HG02588 (cell line): Measurements from ENCODE around the gene EIF4G2.
"Not testable (repeated sequence)": the region's sequence is repeated elsewhere in the genome, so short reads cannot be mapped to it uniquely, and the experiment has no call there.

ENCODE experiments used
- ATAC-seq: cut with Tn5 transposase; IDR thresholded peaks from one replicate; pipeline ENCODE4 v1.9.1; 2021; ENCODE audit warnings: mild to moderate bottlenecking, moderate library complexity; ENCODE audit not compliant: unreplicated experiment

EIF4G2 gene

GRCh38 chr11:10808553-10809372, at the start of gene EIF4G2:
Gene EIF4G2, minus strand, starts transcription at chr11:10808926.
- ATAC-seq, result peak; percentile 94

- ATAC-seq, result peak; percentile 88
These were observed 49.1 kb upstream of the EIF4G2 start, which contains the start of gene ZBED5 for GRCh38 chr11:10857709-10858438. Gene ZBED5, minus strand, starts transcription at chr11:10858053. Its CDS starts 3,108 bp downstream, at chr11:10854945.

- peak; percentile 9 for ATAC-seq
These were observed 48.7 kb upstream of the EIF4G2 start for GRCh38 chr11:10857459-10857708.

DNA sequence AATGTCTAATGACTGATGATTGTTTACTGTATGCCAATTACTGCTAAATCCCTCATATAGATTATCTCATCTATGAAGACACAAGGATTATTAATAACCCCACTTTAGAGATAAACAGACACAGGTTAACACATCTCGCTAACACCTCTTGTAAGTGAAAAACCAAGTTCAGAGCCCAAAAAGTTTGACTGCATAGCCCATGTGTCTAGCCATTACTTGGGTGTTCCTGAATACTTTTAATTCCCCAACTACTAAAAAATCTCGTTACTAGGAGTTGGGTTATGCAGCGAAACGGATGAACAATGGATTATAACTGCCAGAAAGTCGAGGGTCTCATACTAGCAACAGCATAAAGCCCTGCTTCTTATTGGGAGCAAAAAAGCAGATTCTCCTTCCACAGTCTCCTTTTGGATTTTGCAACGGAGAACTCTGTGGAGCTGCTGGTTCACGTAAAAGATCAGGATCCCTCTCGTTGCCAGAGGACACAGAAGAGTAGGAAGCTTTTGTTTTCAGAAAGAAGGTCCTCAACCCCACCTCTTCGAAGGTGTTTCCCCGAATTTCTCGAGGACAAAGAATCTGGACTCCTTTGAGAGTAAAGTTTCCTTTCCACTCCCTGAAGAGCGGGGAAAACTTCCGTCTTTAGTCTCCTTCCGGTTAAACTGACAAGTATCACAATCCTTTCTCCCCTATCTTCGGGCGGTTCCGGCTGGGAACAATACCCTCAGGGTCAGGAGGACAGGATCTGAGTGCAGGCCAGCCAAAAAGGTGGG, 48.1 kb upstream of the EIF4G2 start:
- no peak for ATAC-seq

- no peak for ATAC-seq
These were observed 46.6 kb upstream of the EIF4G2 start for GRCh38 chr11:10855295-10855694.

- no peak for ATAC-seq
These were observed 39.5 kb upstream of the EIF4G2 start for GRCh38 chr11:10847960-10848860.

DNA sequence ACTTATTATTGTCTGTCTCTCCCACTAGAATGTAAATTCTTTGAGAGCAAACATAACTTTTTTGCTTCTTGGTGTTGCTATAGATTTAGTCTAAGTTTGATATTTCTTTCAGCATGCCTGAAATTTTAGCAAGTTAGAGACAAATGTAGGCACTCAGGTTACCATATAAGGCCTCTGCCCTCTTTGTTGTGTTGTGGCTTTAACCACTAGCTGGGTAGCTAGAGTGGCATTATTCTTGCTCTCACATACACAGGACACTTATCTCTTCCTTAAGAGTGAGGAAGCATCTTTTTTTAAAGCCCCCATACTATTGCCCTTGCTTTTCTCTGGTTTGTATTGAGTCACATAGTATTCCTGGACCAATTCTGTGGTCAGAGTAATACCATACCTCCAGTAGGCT, 37.9 kb upstream of the EIF4G2 start:
- no peak for ATAC-seq

DNA sequence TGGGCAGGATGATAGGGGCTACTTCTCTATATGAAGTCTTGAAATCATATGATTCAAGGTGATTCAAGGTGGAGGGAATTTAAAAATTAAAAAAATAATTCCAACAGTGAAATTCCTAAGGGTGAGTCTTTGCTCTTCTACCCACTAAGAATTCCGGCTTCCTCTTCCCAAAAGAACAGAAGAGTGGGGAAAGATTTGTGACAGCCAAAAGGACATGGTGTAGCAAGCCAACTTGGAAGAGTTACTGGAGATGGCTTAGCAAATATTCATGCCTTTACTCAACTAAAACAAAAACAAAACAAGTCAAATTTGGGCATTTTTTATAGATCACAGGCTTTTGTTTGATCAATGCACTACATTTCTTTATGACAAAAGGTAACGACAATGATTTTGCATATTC, 36.9 kb upstream of the EIF4G2 start:
- ATAC-seq, result no peak

- no peak for ATAC-seq
These were observed 36.1 kb upstream of the EIF4G2 start for GRCh38 chr11:10844796-10845195.

- ATAC-seq, result no peak
These were observed 35.6 kb upstream of the EIF4G2 start for GRCh38 chr11:10844356-10844755.

GRCh38 chr11:10838881-10839280, 30.2 kb upstream of the EIF4G2 start:
- ATAC-seq, result no peak

GRCh38 chr11:10838083-10838482, 29.4 kb upstream of the EIF4G2 start:
- no peak for ATAC-seq

DNA sequence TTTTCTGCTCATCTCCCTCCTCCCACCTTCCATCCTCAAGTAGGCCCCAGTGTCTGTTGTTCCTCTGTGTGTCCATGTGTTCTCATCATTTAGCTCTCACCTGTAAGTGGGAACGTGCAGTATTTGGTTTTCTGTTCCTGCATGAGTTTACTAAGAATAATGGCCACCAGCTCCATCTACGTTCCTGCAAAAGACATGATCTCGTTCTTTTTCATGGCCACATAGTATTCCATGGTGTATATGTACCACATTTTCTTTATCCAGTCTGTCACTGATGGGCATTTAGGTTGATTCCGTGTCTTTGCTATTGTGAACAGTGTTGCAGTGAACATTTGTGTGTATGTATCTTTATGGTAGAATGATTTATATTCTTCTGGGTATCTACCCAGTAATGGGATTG, 28.2 kb upstream of the EIF4G2 start:
- ATAC-seq, result not testable (repeated sequence)

DNA sequence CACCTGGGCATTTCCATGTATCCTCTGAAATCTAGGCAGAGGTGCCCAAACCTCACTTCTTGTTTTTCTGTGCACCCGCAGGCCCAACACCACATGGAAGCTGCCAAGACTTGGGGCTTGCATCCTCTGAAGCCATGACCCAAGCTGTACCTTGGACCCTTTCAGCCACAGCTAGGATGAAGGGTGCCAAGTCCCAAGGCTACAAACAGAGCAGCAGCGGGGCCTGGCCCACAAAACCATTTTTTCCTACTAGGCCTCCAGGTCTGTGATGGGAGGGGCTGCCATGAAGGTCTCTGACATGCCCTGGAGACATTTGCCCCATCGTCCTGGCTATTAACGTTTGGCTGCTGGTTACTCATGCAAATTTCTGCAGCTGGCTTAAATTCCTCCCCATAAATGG, 20.4 kb upstream of the EIF4G2 start:
- ATAC-seq, result no peak

GRCh38 chr11:10828402-10828801, 19.7 kb upstream of the EIF4G2 start:
- no peak for ATAC-seq

- ATAC-seq, result peak; percentile 49
These were observed 16.2 kb upstream of the EIF4G2 start for GRCh38 chr11:10824888-10825287.

DNA sequence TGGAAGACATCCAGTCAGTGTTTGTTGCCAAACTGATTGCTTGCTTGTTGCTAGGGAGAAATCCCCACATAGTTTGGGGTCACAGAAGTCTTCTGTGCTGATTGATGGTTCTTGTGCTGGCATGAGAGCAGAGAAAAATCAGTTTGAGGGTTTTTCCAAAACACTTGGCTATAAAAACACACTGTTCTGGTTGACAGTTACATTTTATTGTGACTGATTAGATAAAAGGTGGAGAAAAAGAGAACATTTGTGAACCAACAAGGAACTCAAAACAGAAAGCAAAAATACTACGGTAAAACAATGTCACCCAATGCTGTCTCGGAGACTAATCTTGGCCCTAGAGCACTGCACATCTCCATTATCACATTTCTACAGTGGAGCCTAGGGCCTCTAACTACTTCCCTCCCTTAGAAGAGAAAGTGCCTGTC, 14.4 kb upstream of the EIF4G2 start:
- no peak for ATAC-seq

- ATAC-seq, result not testable (repeated sequence)
These were observed 13.8 kb upstream of the EIF4G2 start for GRCh38 chr11:10822491-10822890.

DNA sequence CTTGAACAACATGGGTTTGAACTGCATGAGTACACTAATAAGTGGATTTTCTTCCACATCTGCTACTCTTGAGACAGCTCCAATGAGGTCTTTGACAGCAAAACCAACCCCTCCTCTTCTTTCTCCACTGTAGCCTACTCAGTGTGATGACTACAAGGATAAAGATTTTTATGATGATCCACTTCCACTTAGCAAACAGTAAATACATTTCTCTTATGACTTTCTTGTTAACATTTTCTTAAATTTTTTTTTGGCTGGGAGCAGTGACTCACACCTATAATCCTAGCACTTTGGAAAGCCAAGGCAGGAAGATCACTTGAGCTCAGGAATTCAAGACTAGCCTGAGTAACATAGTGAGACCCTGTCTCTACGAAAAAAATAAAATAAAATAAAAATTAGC, 9.9 kb upstream of the EIF4G2 start:
- no peak for ATAC-seq

GRCh38 chr11:10813945-10814344, 5.2 kb upstream of the EIF4G2 start:
- no peak for ATAC-seq
